ENCODE data around the gene CRACR2B. TPM values are rescaled to one million over a fixed set of nuclear protein-coding genes. Genes with fewer than 3 reads are reported as not detected.

The CRACR2B gene
- total RNA-seq, 1 donor = 0.72 TPM

DNA sequence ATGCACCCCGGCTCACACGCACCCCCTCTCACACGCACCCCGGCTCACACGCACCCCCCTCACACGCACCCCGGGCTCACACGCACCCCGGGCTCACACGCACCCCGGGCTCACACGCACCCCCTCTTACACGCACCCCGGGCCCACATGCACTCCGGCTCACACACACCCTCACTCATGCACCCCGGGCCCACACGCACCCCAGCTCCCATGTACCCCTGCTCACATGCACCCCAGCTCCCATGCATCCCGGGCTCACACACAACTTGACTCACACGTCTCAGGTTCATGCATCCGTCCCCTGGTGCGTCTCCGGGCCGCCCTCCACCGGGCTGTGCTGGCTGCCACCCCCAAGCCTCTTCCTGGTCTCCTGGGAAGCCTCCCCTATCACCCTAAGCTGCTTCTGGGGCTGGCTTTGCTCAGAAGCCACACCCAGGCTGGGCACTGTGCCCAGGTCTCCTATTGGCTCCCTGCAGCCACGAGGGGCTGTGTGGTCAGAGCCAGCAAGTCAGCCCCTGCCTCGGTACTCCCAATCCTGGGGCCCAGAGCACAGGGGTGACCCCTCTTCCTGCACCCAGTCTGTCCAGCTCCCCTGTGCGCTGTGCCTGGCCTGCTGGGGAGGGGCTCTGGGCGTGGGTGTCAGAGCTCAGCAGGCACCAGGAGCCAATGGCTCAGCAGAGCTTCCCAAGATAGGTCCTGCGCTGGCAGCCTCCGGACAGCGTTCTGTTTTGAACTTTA, 31.8 kb downstream of the CRACR2B start:
- Histone ChIP-seq H3K79me2 (ENCODE audit: insufficient read depth, low read length) (peaks cover 68% of the 10 kb centered on the region), H4K20me1 (ENCODE audit: insufficient read depth, low read length) (peaks cover 60% of the 10 kb centered on the region), H3K9me3 (ENCODE audit: low read depth, low read length) (no peaks in the 10 kb centered on the region), H3K4me3 (ENCODE audit: insufficient read depth, low read length) (peak overlapping the region; percentile 37), H3K36me3 (ENCODE audit: insufficient read depth, low read length) (peaks cover 3% of the 10 kb centered on the region), H3K27ac (ENCODE audit: low read depth, low read length) (peak overlapping the region; percentile 70), H3K4me2 (ENCODE audit: insufficient read depth, low read length) (peak overlapping the region; percentile 56), H3K4me1 (ENCODE audit: insufficient read depth, low read length) (peaks cover 7% of the 10 kb centered on the region), H3K27me3 (ENCODE audit: insufficient read depth, low read length) (no peaks in the 10 kb centered on the region), H2AFZ (ENCODE audit: low read length) (no peak overlapping the region)
- peak; percentile 100 for DNase-seq (ENCODE audit: insufficient read length, low spot score, missing footprints)
- TF ChIP-seq, protein P1, sequence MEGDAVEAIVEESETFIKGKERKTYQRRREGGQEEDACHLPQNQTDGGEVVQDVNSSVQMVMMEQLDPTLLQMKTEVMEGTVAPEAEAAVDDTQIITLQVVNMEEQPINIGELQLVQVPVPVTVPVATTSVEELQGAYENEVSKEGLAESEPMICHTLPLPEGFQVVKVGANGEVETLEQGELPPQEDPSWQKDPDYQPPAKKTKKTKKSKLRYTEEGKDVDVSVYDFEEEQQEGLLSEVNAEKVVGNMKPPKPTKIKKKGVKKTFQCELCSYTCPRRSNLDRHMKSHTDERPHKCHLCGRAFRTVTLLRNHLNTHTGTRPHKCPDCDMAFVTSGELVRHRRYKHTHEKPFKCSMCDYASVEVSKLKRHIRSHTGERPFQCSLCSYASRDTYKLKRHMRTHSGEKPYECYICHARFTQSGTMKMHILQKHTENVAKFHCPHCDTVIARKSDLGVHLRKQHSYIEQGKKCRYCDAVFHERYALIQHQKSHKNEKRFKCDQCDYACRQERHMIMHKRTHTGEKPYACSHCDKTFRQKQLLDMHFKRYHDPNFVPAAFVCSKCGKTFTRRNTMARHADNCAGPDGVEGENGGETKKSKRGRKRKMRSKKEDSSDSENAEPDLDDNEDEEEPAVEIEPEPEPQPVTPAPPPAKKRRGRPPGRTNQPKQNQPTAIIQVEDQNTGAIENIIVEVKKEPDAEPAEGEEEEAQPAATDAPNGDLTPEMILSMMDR (IDR thresholded peaks at IDR 0.05; ENCODE audit: extremely low read depth, low read depth, low read length) = no peak

DNA sequence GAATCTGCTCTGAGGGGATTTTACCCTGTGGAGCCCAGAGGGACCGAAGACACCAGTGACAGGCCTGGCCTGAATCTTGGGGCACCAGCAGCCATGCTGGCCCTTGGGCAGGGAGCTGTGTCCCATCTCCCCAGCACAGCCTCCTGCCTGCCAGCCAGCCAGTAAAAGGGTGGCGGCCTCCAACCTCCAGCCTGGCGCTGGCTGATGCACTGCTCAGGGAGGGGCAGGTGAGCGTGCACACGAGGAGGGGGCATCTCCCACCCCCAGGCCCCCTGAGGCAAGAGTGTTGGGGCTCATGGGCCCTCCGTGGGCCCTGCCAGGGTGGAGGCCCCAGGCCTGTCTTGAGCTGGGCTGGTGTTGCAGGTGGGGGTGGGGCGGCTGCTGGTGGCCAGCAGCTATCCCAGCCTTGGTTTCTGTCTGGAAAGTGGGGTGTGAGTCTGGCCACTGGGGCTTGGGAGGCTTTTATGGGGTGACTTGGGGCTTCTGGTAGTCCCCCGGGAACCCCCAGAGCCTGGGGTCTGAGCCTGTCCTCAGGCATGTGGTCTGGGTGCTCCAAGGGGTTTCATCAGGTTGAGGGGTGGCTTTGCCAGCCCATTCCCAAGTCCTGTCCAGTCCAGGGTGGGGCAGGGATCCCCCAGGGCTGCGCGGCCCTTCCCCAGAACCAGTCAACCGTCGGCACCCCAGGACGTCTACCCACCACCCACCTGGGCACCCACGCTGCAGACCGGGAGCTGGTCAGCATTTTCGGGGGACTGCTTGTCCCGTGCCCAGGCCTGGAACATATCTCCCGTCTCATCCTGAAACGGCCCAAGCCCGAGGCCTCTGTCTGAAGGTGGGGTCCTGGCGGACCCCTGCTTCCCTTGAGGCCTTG, 32.8 kb downstream of the CRACR2B start:
- H4K20me1 ChIP-seq (ENCODE audit: insufficient read depth, low read length) = peaks cover 56% of the 10 kb centered on the region
- DNase-seq (ENCODE audit: insufficient read length, low spot score, missing footprints) = no peak
- H3K36me3 ChIP-seq (ENCODE audit: insufficient read depth, low read length) = peaks cover 4% of the 10 kb centered on the region
- H3K9me3 ChIP-seq (ENCODE audit: low read depth, low read length) = no peaks in the 10 kb centered on the region
- peak overlapping the region; percentile 56 for H3K4me2 ChIP-seq (ENCODE audit: insufficient read depth, low read length)
- peaks cover 7% of the 10 kb centered on the region for H3K4me1 ChIP-seq (ENCODE audit: insufficient read depth, low read length)
- peak overlapping the region; percentile 70 for H3K27ac ChIP-seq (ENCODE audit: low read depth, low read length)
- no peaks in the 10 kb centered on the region for H3K27me3 ChIP-seq (ENCODE audit: insufficient read depth, low read length)
- peaks cover 59% of the 10 kb centered on the region for H3K79me2 ChIP-seq (ENCODE audit: insufficient read depth, low read length)
- H2AFZ ChIP-seq (ENCODE audit: low read length) = no peak overlapping the region
- no peak overlapping the region for H3K4me3 ChIP-seq (ENCODE audit: insufficient read depth, low read length)
- TF ChIP-seq, protein P1 (IDR thresholded peaks at IDR 0.05; ENCODE audit: extremely low read depth, low read depth, low read length) = no peak

DNA sequence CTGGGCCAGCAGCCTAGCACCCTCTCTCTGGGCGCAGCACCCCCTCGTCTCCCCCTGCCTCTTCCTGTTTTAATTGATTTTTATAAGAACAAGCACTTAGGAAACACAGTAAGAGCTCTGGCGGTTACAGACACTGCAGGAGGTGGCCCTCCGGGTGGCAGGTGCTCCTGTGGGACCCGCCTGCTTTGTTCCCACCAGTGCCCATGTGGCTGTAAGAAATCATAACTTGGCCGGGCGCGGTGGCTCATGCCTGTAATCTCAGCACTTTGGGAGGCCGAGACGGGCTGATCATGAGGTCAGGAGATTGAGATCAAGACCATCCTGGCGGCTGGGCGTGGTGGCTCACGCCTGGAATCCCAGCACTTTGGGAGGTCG, 33.4 kb downstream of the CRACR2B start:
- H3K9me3 ChIP-seq (ENCODE audit: low read depth, low read length) = no peaks in the 10 kb centered on the region
- H2AFZ ChIP-seq (ENCODE audit: low read length) = no peak overlapping the region
- peaks cover 54% of the 10 kb centered on the region for H3K79me2 ChIP-seq (ENCODE audit: insufficient read depth, low read length)
- H3K4me3 ChIP-seq (ENCODE audit: insufficient read depth, low read length) = no peak overlapping the region
- no peak for DNase-seq (ENCODE audit: insufficient read length, low spot score, missing footprints)
- peaks cover 7% of the 10 kb centered on the region for H3K4me1 ChIP-seq (ENCODE audit: insufficient read depth, low read length)
- H3K4me2 ChIP-seq (ENCODE audit: insufficient read depth, low read length) = no peak overlapping the region
- TF ChIP-seq, protein P1 (IDR thresholded peaks at IDR 0.05; ENCODE audit: extremely low read depth, low read depth, low read length) = no peak
- peaks cover 55% of the 10 kb centered on the region for H4K20me1 ChIP-seq (ENCODE audit: insufficient read depth, low read length)
- no peaks in the 10 kb centered on the region for H3K27me3 ChIP-seq (ENCODE audit: insufficient read depth, low read length)
- H3K27ac ChIP-seq (ENCODE audit: low read depth, low read length) = no peak overlapping the region
- peaks cover 8% of the 10 kb centered on the region for H3K36me3 ChIP-seq (ENCODE audit: insufficient read depth, low read length)
